GM19193 (cell line): ENCODE measurements around the gene BACH2.

Experiments
- POLR2A ChIP-seq: IDR thresholded peaks from 4 replicates; pipeline ENCODE4 v1.6.1; 2011; ENCODE audit not compliant: insufficient read depth, insufficient read length; ENCODE audit errors: extremely low read depth

The BACH2 gene

GRCh38 chr6:90008189-90008907, 288.3 kb downstream of the BACH2 start:
- TF ChIP-seq POLR2A, result no peak

DNA sequence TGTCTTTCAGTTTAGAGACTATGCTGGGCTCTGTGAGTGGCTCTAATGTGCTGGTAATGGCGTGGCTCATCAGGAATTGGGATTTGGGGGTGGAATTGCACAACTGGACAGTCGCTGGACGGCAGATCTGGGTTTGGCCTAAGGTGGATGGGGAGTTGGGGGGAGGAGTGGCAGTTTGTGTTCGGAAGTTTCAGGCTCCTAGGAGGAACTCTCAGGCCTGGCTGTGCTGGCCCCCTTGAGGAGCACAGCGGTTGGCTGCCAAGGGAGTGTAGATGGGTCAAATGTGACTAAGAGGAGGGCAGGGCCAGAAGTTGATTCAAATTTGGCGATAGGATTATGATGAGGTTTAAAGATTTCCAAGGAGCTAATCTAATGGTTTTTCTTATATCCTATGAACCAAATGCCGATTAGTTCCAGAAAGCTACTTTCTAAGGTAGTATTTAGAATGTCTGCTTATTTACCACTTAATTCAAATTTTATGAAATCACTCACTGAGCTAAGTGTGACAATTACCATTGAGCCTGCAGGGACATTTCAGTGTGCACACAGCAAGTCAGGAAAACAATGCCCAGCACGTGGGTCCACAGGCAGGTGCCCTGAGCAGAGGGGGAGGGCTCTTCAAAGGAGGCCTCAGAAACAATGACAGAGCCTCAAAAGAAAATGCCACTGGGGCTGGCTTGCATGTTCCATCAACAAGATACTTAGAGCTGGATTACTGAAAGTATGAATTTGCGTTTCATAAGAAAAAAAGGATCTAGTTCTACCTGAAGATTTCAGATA, 291.4 kb downstream of the BACH2 start:
- no peak for TF ChIP-seq POLR2A

DNA sequence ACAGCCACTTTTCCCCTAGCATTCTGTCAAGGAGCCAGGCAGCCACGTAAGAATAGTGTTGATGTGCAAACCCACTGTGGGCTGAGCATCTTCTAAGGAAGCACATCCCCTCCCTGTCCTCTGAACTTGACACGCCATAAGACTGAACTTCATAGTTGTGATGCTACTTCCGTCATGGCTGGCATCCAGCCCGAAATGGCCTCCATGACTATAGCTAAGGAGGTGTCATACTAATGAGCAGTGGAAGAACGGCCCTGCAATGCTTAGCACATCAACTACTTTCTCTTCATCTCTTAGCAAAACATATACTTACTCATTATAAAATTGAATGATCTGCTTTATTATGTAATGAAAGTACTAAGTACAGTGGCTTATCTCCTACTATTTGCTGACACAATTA, 292.1 kb downstream of the BACH2 start:
- no peak for TF ChIP-seq POLR2A

- no peak for TF ChIP-seq POLR2A
Measured at GRCh38 chr6:90003941-90004340, 292.7 kb downstream of the BACH2 start.

DNA sequence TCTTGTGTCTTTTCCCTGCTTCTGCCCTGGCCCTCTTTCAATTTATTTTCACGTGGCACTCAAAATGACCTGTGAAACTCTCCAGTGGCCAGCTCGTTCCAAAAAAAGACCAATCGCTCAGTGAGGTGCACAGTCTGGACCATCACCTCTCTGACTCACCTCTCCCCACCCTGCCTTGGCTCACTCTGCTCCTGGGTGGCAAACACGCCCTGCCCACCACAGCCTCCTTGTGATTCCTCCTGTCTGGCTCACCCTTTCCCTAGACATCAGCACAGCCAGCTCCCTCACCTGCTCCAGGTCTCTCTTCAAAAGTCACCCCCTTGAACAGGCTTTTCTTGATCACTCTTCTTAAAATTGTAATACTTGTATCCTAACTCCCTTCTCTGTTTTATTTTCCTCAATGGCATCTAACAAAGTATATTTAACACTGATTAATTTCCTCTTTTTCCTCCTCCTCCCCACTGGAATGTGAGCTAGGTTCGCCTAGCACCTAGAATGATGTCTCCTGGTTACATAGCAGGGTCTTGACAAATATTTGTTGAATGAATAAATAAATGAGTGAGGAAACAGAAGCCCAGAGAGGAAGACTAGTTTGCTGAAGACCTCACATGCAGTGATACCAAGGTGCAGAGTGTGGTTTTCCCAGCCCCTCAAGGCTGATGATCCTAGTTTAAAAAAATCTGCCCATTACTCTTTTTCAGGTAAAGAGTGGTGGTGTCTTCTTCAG, 293.4 kb downstream of the BACH2 start:
- TF ChIP-seq POLR2A, result no peak

GRCh38 chr6:90000864-90001731, 295.5 kb downstream of the BACH2 start:
- no peak for TF ChIP-seq POLR2A

DNA sequence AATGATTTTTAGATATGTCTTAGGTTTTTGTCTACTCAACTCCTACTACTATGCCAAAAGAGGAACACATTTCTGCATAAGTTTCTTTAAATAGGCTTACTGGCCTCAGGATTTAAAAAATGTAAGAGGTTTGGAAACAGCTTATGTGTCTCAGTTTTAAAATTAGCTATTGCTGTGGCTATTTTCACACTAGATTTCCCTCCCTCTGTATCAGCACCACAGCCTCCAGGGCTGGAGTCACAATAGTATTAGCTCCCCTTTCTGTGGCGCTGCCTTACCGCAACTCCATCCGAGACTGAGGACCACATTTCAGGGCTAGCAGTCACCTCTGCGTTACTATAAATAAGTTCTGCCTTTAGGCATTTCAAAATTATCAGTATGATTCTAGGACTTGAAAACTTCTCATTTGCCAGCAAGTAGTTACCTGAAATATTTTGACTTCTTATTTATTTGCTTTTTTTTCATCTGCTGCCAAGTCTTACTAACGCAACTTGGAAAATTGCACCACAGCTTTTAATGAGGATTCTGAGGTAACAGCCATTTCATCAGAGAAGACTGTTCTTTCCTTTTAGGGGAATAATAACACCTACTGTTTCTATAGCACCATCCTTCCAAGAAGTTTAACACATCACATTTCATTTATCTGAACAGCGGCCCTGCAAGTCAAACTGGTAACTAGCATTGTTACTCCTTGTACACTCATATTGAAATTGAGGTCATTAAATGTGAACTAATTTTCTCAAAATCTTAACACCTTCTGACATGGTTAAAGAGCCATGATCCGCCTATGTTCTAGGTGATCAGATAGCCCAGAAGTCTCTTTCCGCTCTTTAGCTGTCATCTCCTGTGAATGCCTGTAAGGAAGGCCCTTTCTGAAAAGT, 296.5 kb downstream of the BACH2 start:
- no peak for TF ChIP-seq POLR2A

GRCh38 chr6:89999154-89999553, 297.5 kb downstream of the BACH2 start:
- no peak for TF ChIP-seq POLR2A

- no peak for TF ChIP-seq POLR2A
Measured at GRCh38 chr6:89997456-89998445, 298.9 kb downstream of the BACH2 start.

DNA sequence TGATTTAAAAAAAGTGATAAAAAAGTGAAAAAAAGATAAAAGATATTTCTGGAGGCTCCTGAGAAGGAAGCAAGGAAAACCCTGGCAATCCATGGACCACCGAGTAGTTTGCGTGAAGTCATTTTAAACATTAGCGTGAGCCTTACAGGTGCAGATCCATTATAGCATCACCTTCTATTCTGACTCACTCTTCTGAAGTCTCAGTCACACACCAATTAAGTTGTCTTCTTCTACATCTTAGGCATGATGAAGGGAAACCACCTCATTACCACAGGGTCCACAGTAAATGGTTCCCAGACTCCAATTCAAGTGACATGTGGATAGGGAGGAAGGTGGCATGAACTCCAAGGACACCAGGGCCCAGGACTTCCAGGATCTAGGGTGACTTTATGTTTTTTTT, 303.2 kb downstream of the BACH2 start:
- no peak for TF ChIP-seq POLR2A

DNA sequence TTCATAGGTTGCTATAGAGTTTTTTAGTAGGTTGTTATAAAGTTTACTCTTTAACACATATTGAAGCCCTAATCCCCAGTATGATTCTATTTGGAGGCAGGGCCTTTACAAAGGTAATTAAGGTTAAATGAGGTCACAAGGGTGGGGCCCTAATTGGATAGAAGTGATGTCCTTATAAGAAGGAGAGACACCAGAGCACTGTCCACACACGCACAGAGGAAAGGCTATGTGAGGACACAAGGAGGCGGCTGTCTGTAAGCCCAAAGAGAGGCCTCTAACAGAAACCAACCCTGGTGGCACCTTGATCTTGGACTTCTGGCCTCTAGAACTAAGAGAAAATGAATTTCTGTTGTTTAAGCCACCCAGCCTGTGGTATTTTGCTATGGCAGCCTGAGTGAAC, 303.8 kb downstream of the BACH2 start:
- no peak for TF ChIP-seq POLR2A

- no peak for TF ChIP-seq POLR2A
Measured at GRCh38 chr6:89989742-89990141, 306.9 kb downstream of the BACH2 start.

DNA sequence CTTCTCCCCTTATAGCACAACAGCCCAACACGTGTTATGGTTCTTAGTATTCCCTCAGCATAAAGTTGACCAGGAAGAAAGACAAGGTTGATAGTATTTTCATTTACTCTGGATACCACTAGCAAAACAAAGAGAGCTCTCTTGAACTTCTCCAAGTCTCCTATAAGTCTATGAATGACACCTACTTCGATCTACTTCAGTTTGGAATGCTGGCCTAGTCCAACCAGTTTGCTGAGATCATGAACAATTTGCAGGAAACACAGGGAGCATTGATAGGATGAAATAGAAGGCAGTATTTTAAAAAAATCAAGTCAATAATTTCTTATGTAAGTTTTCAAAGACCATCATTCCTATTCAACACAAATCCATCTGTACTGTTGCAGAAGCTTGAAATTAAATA, 308.8 kb downstream of the BACH2 start:
- TF ChIP-seq POLR2A, result no peak
